Activated T-cell treated with anti-CD3 and anti-CD28 coated beads, Interleukin-2, amount 50 U/mL, for 1 hour (primary cell): ENCODE data around the gene STBD1.
"Not testable (repeated sequence)": the region's sequence is repeated elsewhere in the genome, so short reads cannot be mapped to it uniquely, and the experiment has no call there.

Experiments used
- DNase-seq: peaks from one replicate; pipeline ENCODE4 v3.0.0-alpha.2; 2020

The STBD1 gene

GRCh38 chr4:76305971-76306881, at the start of gene STBD1:
Gene STBD1, plus strand, starts transcription at chr4:76306733. Its CDS starts 37 bp downstream, at chr4:76306770.
- DNase-seq, result peak; percentile 43

- no peak for DNase-seq
These were observed 49.6 kb upstream of the STBD1 start for GRCh38 chr4:76256968-76257367.

- no peak for DNase-seq
These were observed 48.7 kb upstream of the STBD1 start for GRCh38 chr4:76257824-76258223.

GRCh38 chr4:76260571-76260970, 46.0 kb upstream of the STBD1 start:
- DNase-seq, result no peak

- no peak for DNase-seq
These were observed 40.8 kb upstream of the STBD1 start for GRCh38 chr4:76265631-76266218.

GRCh38 chr4:76266627-76267026, 39.9 kb upstream of the STBD1 start:
- no peak for DNase-seq

GRCh38 chr4:76267811-76268210, 38.7 kb upstream of the STBD1 start:
- no peak for DNase-seq

- no peak for DNase-seq
These were observed 36.0 kb upstream of the STBD1 start for GRCh38 chr4:76270244-76271175.

GRCh38 chr4:76271248-76271647, 35.3 kb upstream of the STBD1 start:
- DNase-seq, result no peak

GRCh38 chr4:76272073-76272472, 34.5 kb upstream of the STBD1 start:
- no peak for DNase-seq

GRCh38 chr4:76272582-76272981, 34.0 kb upstream of the STBD1 start:
- no peak for DNase-seq

- no peak for DNase-seq
These were observed 33.5 kb upstream of the STBD1 start for GRCh38 chr4:76272999-76273398.

- no peak for DNase-seq
These were observed 30.9 kb upstream of the STBD1 start for GRCh38 chr4:76275486-76276124.

GRCh38 chr4:76276813-76277212, 29.7 kb upstream of the STBD1 start:
- no peak for DNase-seq

- no peak for DNase-seq
These were observed 28.9 kb upstream of the STBD1 start for GRCh38 chr4:76277667-76278066.

GRCh38 chr4:76278583-76278982, 27.9 kb upstream of the STBD1 start:
- no peak for DNase-seq

- DNase-seq, result peak; percentile 20
These were observed 27.1 kb upstream of the STBD1 start for GRCh38 chr4:76279462-76279861.

- no peak for DNase-seq
These were observed 25.8 kb upstream of the STBD1 start for GRCh38 chr4:76280488-76281441.

GRCh38 chr4:76281594-76281993, 24.9 kb upstream of the STBD1 start:
- not testable (repeated sequence) for DNase-seq

- no peak for DNase-seq
These were observed 23.4 kb upstream of the STBD1 start for GRCh38 chr4:76282941-76283689.

GRCh38 chr4:76283900-76284299, 22.6 kb upstream of the STBD1 start:
- no peak for DNase-seq
